DMS153 treated with DMSO at 0.1 percent for 48 hours (cell line): ENCODE data around the gene GNAI1.

Source experiments
- DNase-seq: peaks from one replicate; lab custom pipeline; 2025; ENCODE audit not compliant: unreplicated experiment; lab: John Stamatoyannopoulos, UW

GNAI1 gene

GRCh38 chr7:80131675-80132435 lies 2.8 kb upstream of the GNAI1 start:
- no peak for DNase-seq

GRCh38 chr7:80132594-80132993 lies 2.0 kb upstream of the GNAI1 start:
- no peak for DNase-seq

GRCh38 chr7:80133361-80134114 lies 1.1 kb upstream of the GNAI1 start:
- no peak for DNase-seq

- DNase-seq, result peak; percentile 67
These were observed 506 bp upstream of the GNAI1 start for GRCh38 chr7:80134115-80134535.

- DNase-seq, result no peak
These were observed 876 bp downstream of the GNAI1 start for GRCh38 chr7:80135309-80136104.

GRCh38 chr7:80136261-80137055 lies 1.8 kb downstream of the GNAI1 start:
- no peak for DNase-seq

GRCh38 chr7:80137410-80137809 lies 2.8 kb downstream of the GNAI1 start:
- DNase-seq, result no peak

GRCh38 chr7:80139236-80139635 lies 4.6 kb downstream of the GNAI1 start:
- no peak for DNase-seq

- no peak for DNase-seq
These were observed 5.8 kb downstream of the GNAI1 start for GRCh38 chr7:80140388-80140787.

- no peak for DNase-seq
These were observed 6.7 kb downstream of the GNAI1 start for GRCh38 chr7:80141376-80141775.

GRCh38 chr7:80142853-80143580 lies 8.4 kb downstream of the GNAI1 start:
- DNase-seq, result no peak

- DNase-seq, result no peak
These were observed 11.3 kb downstream of the GNAI1 start for GRCh38 chr7:80145780-80146422.

GRCh38 chr7:80146545-80147182 lies 12.0 kb downstream of the GNAI1 start:
- no peak for DNase-seq

GRCh38 chr7:80147543-80148391 lies 13.1 kb downstream of the GNAI1 start:
- DNase-seq, result no peak

GRCh38 chr7:80150611-80151273 lies 16.1 kb downstream of the GNAI1 start:
- DNase-seq, result no peak

GRCh38 chr7:80151274-80151665 lies 16.6 kb downstream of the GNAI1 start:
- DNase-seq, result no peak

GRCh38 chr7:80153446-80153845 lies 18.8 kb downstream of the GNAI1 start:
- DNase-seq, result no peak
